ENCODE measurements around the gene KIF2C. TPM values are rescaled to one million over a fixed set of nuclear protein-coding genes. Genes with fewer than 3 reads are reported as not detected.

Gene KIF2C
- total RNA-seq (2021; fragmentation: NEBNext Ultra II Directional; extraction: Animal tissue kit (Norgen Biotek cat#: 25700)): 10 to 100 TPM; 15.6 to 48.5 (median 43.3) TPM
- long read RNA-seq, transcript KIF2C-202 (21 exons, 2,879 nt): major isoform, 11 of 26 reads
- long read RNA-seq, partial matches to known transcripts: 12 of 26 reads
- long read RNA-seq, other reads (novel, unspliced or antisense): 3 of 26 reads

- Mint-ChIP-seq H3K27me3 (ENCODE audit: insufficient read depth) (no peaks in the 10 kb centered on the region; the same call in 1 of the 2 replicates), H3K27ac (peak within 1 kb of the TSS; percentile 92), H3K4me3 (peak within 1 kb of the TSS; percentile 98), H3K36me3 (ENCODE audit: low read depth) (peaks cover 20% of the 10 kb centered on the region; the same call in 1 of the 2 replicates), H3K9me3 (no peaks in the 10 kb centered on the region), H3K4me1 (ENCODE audit: low read depth) (peaks cover 32% of the 10 kb centered on the region)
- peak; percentile 26; the same call in 1 of the 2 replicates for TF ChIP-seq CTCF (IDR thresholded peaks at IDR 0.05)
- DNase-seq: peak; percentile 96
Measured at GRCh38 chr1:44739307-44740178, at the start of gene KIF2C. Gene KIF2C, plus strand, starts transcription at chr1:44739837. Its CDS starts 96 bp downstream, at chr1:44739933.

DNA sequence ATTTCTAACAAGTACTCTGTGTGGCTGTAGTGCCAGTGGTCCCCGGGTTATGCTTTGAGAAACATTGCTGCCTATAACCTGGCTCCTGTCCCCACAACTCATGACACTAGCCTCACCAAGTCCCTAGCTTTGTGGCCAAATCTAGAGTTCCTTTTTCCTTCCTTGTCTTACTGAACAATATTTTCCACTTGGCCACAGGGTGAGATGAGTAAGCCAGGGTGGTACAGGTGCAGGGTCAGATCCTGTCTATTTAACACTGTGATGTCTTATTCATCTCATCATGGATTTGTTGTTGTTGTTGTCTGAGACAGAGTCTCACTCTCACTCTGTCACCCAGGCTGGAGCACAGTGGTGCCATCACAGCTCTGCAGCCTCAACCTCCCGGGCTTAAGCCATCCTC is 46.5 kb upstream of the KIF2C start:
- DNase-seq: no peak
- H3K27ac Mint-ChIP-seq: no peak overlapping the region
- no peak for TF ChIP-seq CTCF (IDR thresholded peaks at IDR 0.05)
- no peaks in the 10 kb centered on the region for H3K9me3 Mint-ChIP-seq
- peaks cover 18% of the 10 kb centered on the region for H3K27me3 Mint-ChIP-seq (ENCODE audit: insufficient read depth)
- H3K4me1 Mint-ChIP-seq (ENCODE audit: low read depth): no peaks in the 10 kb centered on the region
- no peaks in the 10 kb centered on the region for H3K36me3 Mint-ChIP-seq (ENCODE audit: low read depth)
- H3K4me3 Mint-ChIP-seq: no peak overlapping the region

DNA sequence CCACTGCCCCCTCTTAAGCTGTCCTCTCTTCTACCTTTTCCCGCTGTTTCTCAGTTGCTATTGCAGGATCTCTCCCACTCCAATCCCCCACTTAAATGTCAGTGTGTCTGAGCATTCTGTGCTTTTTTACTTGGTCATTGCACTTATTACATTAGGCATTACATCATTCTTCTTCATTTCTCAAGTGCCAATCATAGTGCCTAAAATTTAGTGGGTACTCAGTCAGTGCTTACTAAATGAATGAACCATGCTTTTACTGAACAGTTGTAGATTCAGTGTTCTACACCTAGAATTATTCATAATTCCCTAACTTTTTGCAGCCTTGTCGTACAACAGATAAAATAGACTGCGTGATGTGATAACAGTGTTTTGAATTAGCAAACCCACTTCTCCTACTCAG is 45.7 kb upstream of the KIF2C start:
- Mint-ChIP-seq H3K4me3 (no peak overlapping the region), H3K27me3 (ENCODE audit: insufficient read depth) (peaks cover 18% of the 10 kb centered on the region), H3K27ac (no peak overlapping the region), H3K9me3 (no peaks in the 10 kb centered on the region), H3K4me1 (ENCODE audit: low read depth) (no peaks in the 10 kb centered on the region), H3K36me3 (ENCODE audit: low read depth) (no peaks in the 10 kb centered on the region)
- DNase-seq: no peak
- no peak for TF ChIP-seq CTCF (IDR thresholded peaks at IDR 0.05)

- no peak for TF ChIP-seq CTCF (IDR thresholded peaks at IDR 0.05)
- Mint-ChIP-seq H3K36me3 (ENCODE audit: low read depth) (no peaks in the 10 kb centered on the region), H3K9me3 (no peaks in the 10 kb centered on the region), H3K4me1 (ENCODE audit: low read depth) (no peaks in the 10 kb centered on the region), H3K4me3 (no peak overlapping the region), H3K27me3 (ENCODE audit: insufficient read depth) (peaks cover 14% of the 10 kb centered on the region), H3K27ac (no peak overlapping the region)
- DNase-seq: no peak
Measured at GRCh38 chr1:44694863-44695478, 44.7 kb upstream of the KIF2C start.

GRCh38 chr1:44695671-44696070 is 44.0 kb upstream of the KIF2C start:
- H3K9me3 Mint-ChIP-seq: no peaks in the 10 kb centered on the region
- peaks cover 14% of the 10 kb centered on the region for H3K27me3 Mint-ChIP-seq (ENCODE audit: insufficient read depth)
- H3K4me3 Mint-ChIP-seq: no peak overlapping the region
- no peaks in the 10 kb centered on the region for H3K36me3 Mint-ChIP-seq (ENCODE audit: low read depth)
- no peak for TF ChIP-seq CTCF (IDR thresholded peaks at IDR 0.05)
- H3K27ac Mint-ChIP-seq: no peak overlapping the region
- no peak for DNase-seq
- no peaks in the 10 kb centered on the region for H3K4me1 Mint-ChIP-seq (ENCODE audit: low read depth)
